RPMI8226 (cell line): ENCODE data around the gene NSL1.
"Not testable (repeated sequence)": the region's sequence is repeated elsewhere in the genome, so short reads cannot be mapped to it uniquely, and the experiment has no call there.

Experiments used
- DNase-seq: peaks from one replicate; pipeline ENCODE4 v3.0.0-alpha.2; 2015

The NSL1 gene

GRCh38 chr1:212791676-212792395 lies at the start of gene NSL1, which contains the start of gene TATDN3:
NSL1 (minus strand) TSS chr1:212791777; CDS start chr1:212791763, 14 bp downstream.
TATDN3 (plus strand) TSS chr1:212791894; CDS start chr1:212791922, 28 bp downstream.
- peak; percentile 97 for DNase-seq

- no peak for DNase-seq
These were observed 46.6 kb upstream of the NSL1 start for GRCh38 chr1:212838145-212838544.

GRCh38 chr1:212833211-212834207 lies 41.9 kb upstream of the NSL1 start:
- not testable (repeated sequence) for DNase-seq

GRCh38 chr1:212828395-212828794 lies 36.8 kb upstream of the NSL1 start:
- no peak for DNase-seq

- DNase-seq: no peak
These were observed 36.3 kb upstream of the NSL1 start for GRCh38 chr1:212827831-212828278.

GRCh38 chr1:212827171-212827776 lies 35.7 kb upstream of the NSL1 start:
- no peak for DNase-seq

- DNase-seq: no peak
These were observed 34.3 kb upstream of the NSL1 start for GRCh38 chr1:212825798-212826452.

GRCh38 chr1:212824201-212824600 lies 32.6 kb upstream of the NSL1 start:
- no peak for DNase-seq

GRCh38 chr1:212822956-212823355 lies 31.4 kb upstream of the NSL1 start:
- no peak for DNase-seq

- no peak for DNase-seq
These were observed 29.4 kb upstream of the NSL1 start for GRCh38 chr1:212820969-212821368.

GRCh38 chr1:212819726-212820125 lies 28.1 kb upstream of the NSL1 start:
- DNase-seq: no peak

GRCh38 chr1:212816567-212817278 lies 25.1 kb upstream of the NSL1 start:
- no peak for DNase-seq

GRCh38 chr1:212814537-212815334 lies 23.2 kb upstream of the NSL1 start:
- peak; percentile 15 for DNase-seq

- no peak for DNase-seq
These were observed 14.2 kb upstream of the NSL1 start for GRCh38 chr1:212805767-212806166.

GRCh38 chr1:212797681-212798080 lies 6.1 kb upstream of the NSL1 start:
- DNase-seq: no peak

GRCh38 chr1:212794561-212795014 lies 3.0 kb upstream of the NSL1 start:
- DNase-seq: peak; percentile 92

GRCh38 chr1:212792396-212792908 lies 875 bp upstream of the NSL1 start:
- no peak for DNase-seq

GRCh38 chr1:212791261-212791675 lies 309 bp downstream of the NSL1 start:
- no peak for DNase-seq

GRCh38 chr1:212785871-212786270 lies 5.7 kb downstream of the NSL1 start:
- DNase-seq: no peak

- DNase-seq: no peak
These were observed 7.6 kb downstream of the NSL1 start for GRCh38 chr1:212783976-212784375.
